Activated CD4-positive, alpha-beta memory T cell treated with anti-CD3 and anti-CD28 coated beads for 36 hours (primary cell): ENCODE measurements around the gene MLST8. TPM values are rescaled to one million over a fixed set of nuclear protein-coding genes. Genes with fewer than 3 reads are reported as not detected.
"Not testable (repeated sequence)": the region's sequence is repeated elsewhere in the genome, so short reads cannot be mapped to it uniquely, and the experiment has no call there.

Experiments
- CTCF ChIA-PET: fragments of 350-600 bp; sonication (Branson Sonifier 250); formaldehyde crosslinking; loops from one replicate; lab custom pipeline; 2021; ENCODE audit warnings: antibody characterized with exemption, inconsistent platforms; lab: Charles Lee
- POLR2A ChIA-PET: fragments of 350-600 bp; sonication (Branson Sonifier 250); formaldehyde crosslinking; loops from one replicate; lab custom pipeline; 2021; ENCODE audit warnings: antibody characterized with exemption; lab: Charles Lee
- DNase-seq: peaks from one replicate; pipeline ENCODE4 v3.0.0-alpha.2; 2020
- H3K27ac Mint-ChIP-seq: one replicate; pipeline ENCODE4 v1.8.0; 2021; ENCODE audit warnings: mixed read lengths
- H3K27me3 Mint-ChIP-seq: one replicate; pipeline ENCODE4 v1.8.0; 2021; ENCODE audit warnings: mixed read lengths
- H3K36me3 Mint-ChIP-seq: one replicate; pipeline ENCODE4 v1.8.0; 2021; ENCODE audit warnings: mixed read lengths
- H3K4me1 Mint-ChIP-seq: one replicate; pipeline ENCODE4 v1.8.0; 2021; ENCODE audit warnings: low read depth, mixed read lengths
- H3K4me3 Mint-ChIP-seq: one replicate; pipeline ENCODE4 v1.8.0; 2021; ENCODE audit warnings: mild to moderate bottlenecking, mixed read lengths
- H3K9me3 Mint-ChIP-seq: one replicate; pipeline ENCODE4 v1.8.0; 2021; ENCODE audit warnings: mixed read lengths
- intact Hi-C: fragments of 100-400 bp; cut with micrococcal nuclease; formaldehyde crosslinking; loops from one replicate; pipeline ENCODE4 v1.15.1; 2023
- total RNA-seq, 2 experiments: library from RNA; stranded (reverse); gene quantifications; one replicate each; pipeline ENCODE4 v1.2.3, GENCODE V29; 2021

The MLST8 gene
- total RNA-seq, 2 experiments from 2014 or later = 49.7 to 50.4 TPM

GRCh38 chr16:2235695-2236336, 30.6 kb downstream of the MLST8 start:
- intact Hi-C loops = no loop called here
- POLR2A ChIA-PET = interaction anchor here (1.5 kb wide), 1 partner anchor 23 kb away, joined by 3 read pairs; no protein-coding TSS in a partner anchor
- no peak for DNase-seq
- CTCF ChIA-PET = no interaction called here
- peaks cover 2% of the 10 kb centered on the region for H3K27me3 Mint-ChIP-seq
- peaks cover 16% of the 10 kb centered on the region for H3K36me3 Mint-ChIP-seq
- no peaks in the 10 kb centered on the region for H3K9me3 Mint-ChIP-seq
- H3K4me3 Mint-ChIP-seq = no peak overlapping the region
- no peaks in the 10 kb centered on the region for H3K4me1 Mint-ChIP-seq
- no peak overlapping the region for H3K27ac Mint-ChIP-seq

GRCh38 chr16:2236337-2237101, 31.3 kb downstream of the MLST8 start, which contains the start of gene DNASE1L2:
DNASE1L2 (plus strand) TSS chr16:2236444; CDS start chr16:2236817, 373 bp downstream.
- no peaks in the 10 kb centered on the region for H3K4me1 Mint-ChIP-seq
- intact Hi-C loops = no loop called here
- no peak for DNase-seq
- H3K4me3 Mint-ChIP-seq = no peak within 1 kb of the TSS
- H3K27me3 Mint-ChIP-seq = peaks cover 2% of the 10 kb centered on the region
- H3K9me3 Mint-ChIP-seq = no peaks in the 10 kb centered on the region
- POLR2A ChIA-PET = interaction anchor here (1.5 kb wide), 1 partner anchor 24 kb away, joined by 3 read pairs; no protein-coding TSS in a partner anchor
- CTCF ChIA-PET = no interaction called here
- peaks cover 16% of the 10 kb centered on the region for H3K36me3 Mint-ChIP-seq
- H3K27ac Mint-ChIP-seq = no peak within 1 kb of the TSS

- POLR2A ChIA-PET = interaction anchor here (1.5 kb wide), 1 partner anchor 24 kb away, joined by 3 read pairs; no protein-coding TSS in a partner anchor
- Mint-ChIP-seq H3K4me1 (no peaks in the 10 kb centered on the region), H3K27me3 (peaks cover 2% of the 10 kb centered on the region)
Measured at GRCh38 chr16:2237102-2237482, 31.8 kb downstream of the MLST8 start.

GRCh38 chr16:2237493-2238149, 32.4 kb downstream of the MLST8 start:
- no peak for DNase-seq
- H3K27ac Mint-ChIP-seq = no peak overlapping the region
- POLR2A ChIA-PET = no interaction called here
- CTCF ChIA-PET = no interaction called here
- H3K36me3 Mint-ChIP-seq = peaks cover 13% of the 10 kb centered on the region
- H3K27me3 Mint-ChIP-seq = peaks cover 2% of the 10 kb centered on the region
- no peaks in the 10 kb centered on the region for H3K9me3 Mint-ChIP-seq
- H3K4me3 Mint-ChIP-seq = no peak overlapping the region
- no peaks in the 10 kb centered on the region for H3K4me1 Mint-ChIP-seq
- intact Hi-C loops = no loop called here

More at GRCh38 chr16:2237102-2237482, 31.8 kb downstream of the MLST8 start:
- no peak overlapping the region for H3K4me3 Mint-ChIP-seq
- DNase-seq = no peak
- no peak overlapping the region for H3K27ac Mint-ChIP-seq
- H3K9me3 Mint-ChIP-seq = no peaks in the 10 kb centered on the region
- intact Hi-C loops = no loop called here
- H3K36me3 Mint-ChIP-seq = peaks cover 13% of the 10 kb centered on the region
- CTCF ChIA-PET = no interaction called here

GRCh38 chr16:2238150-2238837, 33.0 kb downstream of the MLST8 start:
- no peak for DNase-seq
- peaks cover 13% of the 10 kb centered on the region for H3K36me3 Mint-ChIP-seq
- POLR2A ChIA-PET = no interaction called here
- no peaks in the 10 kb centered on the region for H3K9me3 Mint-ChIP-seq
- intact Hi-C loops = no loop called here
- CTCF ChIA-PET = no interaction called here
- H3K4me3 Mint-ChIP-seq = no peak overlapping the region
- no peaks in the 10 kb centered on the region for H3K4me1 Mint-ChIP-seq
- peaks cover 2% of the 10 kb centered on the region for H3K27me3 Mint-ChIP-seq
- H3K27ac Mint-ChIP-seq = no peak overlapping the region

GRCh38 chr16:2238838-2239675, 33.8 kb downstream of the MLST8 start:
- Mint-ChIP-seq H3K4me1 (no peaks in the 10 kb centered on the region), H3K27me3 (peaks cover 2% of the 10 kb centered on the region), H3K36me3 (peaks cover 13% of the 10 kb centered on the region), H3K9me3 (no peaks in the 10 kb centered on the region), H3K27ac (no peak overlapping the region), H3K4me3 (no peak overlapping the region)
- intact Hi-C loops = no loop called here
- CTCF ChIA-PET = no interaction called here
- no peak for DNase-seq
- POLR2A ChIA-PET = no interaction called here

- DNase-seq, H3K27me3 Mint-ChIP-seq, CTCF ChIA-PET, intact Hi-C loops, H3K4me3 Mint-ChIP-seq, H3K4me1 Mint-ChIP-seq, H3K36me3 Mint-ChIP-seq, POLR2A ChIA-PET, H3K9me3 Mint-ChIP-seq, H3K27ac Mint-ChIP-seq: not testable (repeated sequence)
Measured at GRCh38 chr16:2240331-2240730, 35.1 kb downstream of the MLST8 start.

GRCh38 chr16:2242598-2242997, 37.3 kb downstream of the MLST8 start:
- H3K27ac Mint-ChIP-seq = no peak overlapping the region
- ChIA-PET POLR2A (no interaction called here), CTCF (no interaction called here)
- DNase-seq = no peak
- no peak overlapping the region for H3K4me3 Mint-ChIP-seq
- no peaks in the 10 kb centered on the region for H3K4me1 Mint-ChIP-seq
- intact Hi-C loops = no loop called here
- H3K36me3 Mint-ChIP-seq = peaks cover 3% of the 10 kb centered on the region
- no peaks in the 10 kb centered on the region for H3K27me3 Mint-ChIP-seq
- H3K9me3 Mint-ChIP-seq = no peaks in the 10 kb centered on the region

- Mint-ChIP-seq H3K27ac (no peak overlapping the region), H3K27me3 (no peaks in the 10 kb centered on the region), H3K9me3 (no peaks in the 10 kb centered on the region), H3K36me3 (peaks cover 3% of the 10 kb centered on the region), H3K4me3 (no peak overlapping the region), H3K4me1 (no peaks in the 10 kb centered on the region)
- ChIA-PET CTCF (no interaction called here), POLR2A (no interaction called here)
- no peak for DNase-seq
- intact Hi-C loops = no loop called here
Measured at GRCh38 chr16:2243031-2243528, 37.8 kb downstream of the MLST8 start.

- CTCF ChIA-PET = no interaction called here
- POLR2A ChIA-PET = no interaction called here
- no peak for DNase-seq
Measured at GRCh38 chr16:2243781-2244180, 38.5 kb downstream of the MLST8 start.

GRCh38 chr16:2244301-2244700, 39.0 kb downstream of the MLST8 start:
- Mint-ChIP-seq H3K9me3 (no peaks in the 10 kb centered on the region), H3K27ac (no peak overlapping the region), H3K4me3 (no peak overlapping the region), H3K4me1 (no peaks in the 10 kb centered on the region), H3K27me3 (no peaks in the 10 kb centered on the region), H3K36me3 (peaks cover 3% of the 10 kb centered on the region)
- intact Hi-C loops = no loop called here
- DNase-seq = no peak
- ChIA-PET POLR2A (no interaction called here), CTCF (no interaction called here)

More at GRCh38 chr16:2243781-2244180, 38.5 kb downstream of the MLST8 start:
- Mint-ChIP-seq H3K27me3 (no peaks in the 10 kb centered on the region), H3K27ac (no peak overlapping the region), H3K36me3 (peaks cover 3% of the 10 kb centered on the region), H3K9me3 (no peaks in the 10 kb centered on the region), H3K4me1 (no peaks in the 10 kb centered on the region), H3K4me3 (no peak overlapping the region)
- intact Hi-C loops = no loop called here
